ENCODE results near the gene SYNE4. TPM values are rescaled to one million over a fixed set of nuclear protein-coding genes. Genes with fewer than 3 reads are reported as not detected.

The SYNE4 gene
- polyA plus RNA-seq, 10 donors: 0.12 to 1.0 (median 0.46) TPM; not detected in 1

GRCh38 chr19:35955881-35956634 is 52.6 kb downstream of the SYNE4 start:
- no peak for DNase-seq

Other genes starting within 250 kb of the SYNE4 start
- 10 to 100 TPM in 7 of 10 donors, 1 to 10 TPM in 3; 7.1 to 24.1 (median 14.5) TPM for gene ARHGAP33, start 233.2 kb downstream of the SYNE4 start, polyA plus RNA-seq (ENCODE audit: insufficient read length in 10 of 10)
- not detected for gene PRODH2, start 196.0 kb downstream of the SYNE4 start, polyA plus RNA-seq (ENCODE audit: insufficient read length in 10 of 10)
- gene NPHS1, start 156.3 kb downstream of the SYNE4 start, polyA plus RNA-seq (ENCODE audit: insufficient read length in 10 of 10): under 1 TPM in 8 of 10 donors, not detected in 2; 0.09 to 0.52 (median 0.15) TPM
- 1 to 10 TPM in 1 of 10 donors, under 1 TPM in 9; 0.18 to 1.1 (median 0.33) TPM for gene KIRREL2, start 151.9 kb downstream of the SYNE4 start, polyA plus RNA-seq (ENCODE audit: insufficient read length in 10 of 10)
- gene APLP1, start 140.2 kb downstream of the SYNE4 start, polyA plus RNA-seq (ENCODE audit: insufficient read length in 10 of 10): 10 to 100 TPM in 1 of 10 donors, 1 to 10 TPM in 9; 3.8 to 12.7 (median 5.9) TPM
- 1 to 10 TPM; 1.1 to 3.1 (median 1.7) TPM for gene NFKBID, start 108.3 kb downstream of the SYNE4 start, polyA plus RNA-seq (ENCODE audit: insufficient read length in 10 of 10)
- gene HCST, start 106.3 kb downstream of the SYNE4 start, polyA plus RNA-seq (ENCODE audit: insufficient read length in 10 of 10): 10 to 100 TPM in 1 of 10 donors, 1 to 10 TPM in 9; 3.7 to 11.6 (median 5.3) TPM
- gene TYROBP, start 100.5 kb downstream of the SYNE4 start, polyA plus RNA-seq (ENCODE audit: insufficient read length in 10 of 10): 10 to 100 TPM; 11.6 to 22.8 (median 16.9) TPM
- 10 to 100 TPM in 1 of 10 donors, 1 to 10 TPM in 9; 4.4 to 13.1 (median 7.6) TPM for gene LRFN3, start 72.4 kb downstream of the SYNE4 start, polyA plus RNA-seq (ENCODE audit: insufficient read length in 10 of 10)
- 10 to 100 TPM in 9 of 10 donors, 1 to 10 TPM in 1; 9.4 to 13.8 (median 11.4) TPM for gene SDHAF1, start 13.6 kb downstream of the SYNE4 start, polyA plus RNA-seq (ENCODE audit: insufficient read length in 10 of 10)
- gene ALKBH6, start 5.4 kb upstream of the SYNE4 start, polyA plus RNA-seq (ENCODE audit: insufficient read length in 10 of 10): 10 to 100 TPM in 1 of 10 donors, 1 to 10 TPM in 9; 5.5 to 10.4 (median 7.9) TPM
- gene CLIP3, start 24.1 kb upstream of the SYNE4 start, polyA plus RNA-seq (ENCODE audit: insufficient read length in 10 of 10): 10 to 100 TPM; 13.8 to 22.7 (median 18.7) TPM
- gene THAP8, start 45.5 kb upstream of the SYNE4 start, polyA plus RNA-seq (ENCODE audit: insufficient read length in 10 of 10): 1 to 10 TPM; 7.2 to 9.9 (median 7.6) TPM
- 1 to 10 TPM; 2.5 to 3.9 (median 3.2) TPM for gene WDR62, start 46.1 kb upstream of the SYNE4 start, polyA plus RNA-seq (ENCODE audit: insufficient read length in 10 of 10)
- not detected for gene OVOL3, start 102.3 kb upstream of the SYNE4 start, polyA plus RNA-seq (ENCODE audit: insufficient read length in 10 of 10)
- 10 to 100 TPM; 26.4 to 47.8 (median 40.6) TPM for gene POLR2I, start 106.1 kb upstream of the SYNE4 start, polyA plus RNA-seq (ENCODE audit: insufficient read length in 10 of 10)
- 100 to 1,000 TPM in 1 of 10 donors, 10 to 100 TPM in 9; 64.6 to 101 (median 79.3) TPM for gene TBCB, start 106.7 kb upstream of the SYNE4 start, polyA plus RNA-seq (ENCODE audit: insufficient read length in 10 of 10)
- 100 to 1,000 TPM; 460 to 557 (median 508) TPM for gene CAPNS1, start 131.3 kb upstream of the SYNE4 start, polyA plus RNA-seq (ENCODE audit: insufficient read length in 10 of 10)
- gene COX7A1, start 143.6 kb upstream of the SYNE4 start, polyA plus RNA-seq (ENCODE audit: insufficient read length in 10 of 10): 100 to 1,000 TPM; 182 to 264 (median 219) TPM
- gene ZNF565, start 205.9 kb upstream of the SYNE4 start, polyA plus RNA-seq (ENCODE audit: insufficient read length in 10 of 10): 1 to 10 TPM; 4.3 to 7.9 (median 6.6) TPM
- gene ZNF146, start 206.3 kb upstream of the SYNE4 start, polyA plus RNA-seq (ENCODE audit: insufficient read length in 10 of 10): 10 to 100 TPM; 55.7 to 79.3 (median 72.1) TPM

Data from muscle of back (tissue), 11 donors.